Testis (tissue), 3 donors: Measurements from ENCODE around the gene ALDH1L1. TPM values are rescaled to one million over a fixed set of nuclear protein-coding genes. Genes with fewer than 3 reads are reported as not detected.
A peak's percentile ranks its signal among the peaks of the same experiment; 100 is the strongest.
"Not testable (repeated sequence)": the region's sequence is repeated elsewhere in the genome, so short reads cannot be mapped to it uniquely, and the experiment has no call there.

Experiments
- DNase-seq: peaks from one replicate; pipeline ENCODE4 v3.0.0-alpha.2; 2019
- H3K27ac ChIP-seq, 2 donors: fragments of 200-600 bp; sonication (generic); one replicate each; pipeline ENCODE4 v1.5.1; 2019
- H3K27me3 ChIP-seq: fragments of 200-600 bp; sonication (generic); one replicate; pipeline ENCODE4 v1.5.1; 2019
- H3K36me3 ChIP-seq: fragments of 200-600 bp; sonication (generic); one replicate; pipeline ENCODE4 v1.5.1; 2017; ENCODE audit warnings: low read depth; ENCODE audit errors: missing control alignments
- H3K4me1 ChIP-seq: fragments of 200-600 bp; sonication (generic); one replicate; pipeline ENCODE4 v1.5.1; 2019
- H3K4me3 ChIP-seq, 2 donors: fragments of 200-600 bp; sonication (generic); one replicate each; pipeline ENCODE4 v1.5.1; 2017 to 2019
- H3K9me3 ChIP-seq: fragments of 200-600 bp; sonication (generic); one replicate; pipeline ENCODE4 v1.5.1; 2017
- CTCF ChIP-seq, 3 experiments: fragments of 450-650 bp in 2 of 3; fragments of 200-600 bp in 1 of 3; sonication (generic) in 1 of 3; IDR thresholded peaks; one replicate each; pipeline ENCODE4 v1.5.1; 2016 to 2019; ENCODE audit warnings: antibody characterized with exemption in 3 of 3, mild to moderate bottlenecking in 2 of 3, moderate library complexity in 1 of 3
- POLR2A ChIP-seq: fragments of 450-650 bp; IDR thresholded peaks from one replicate; pipeline ENCODE4 v1.6.1; 2017; ENCODE audit warnings: antibody characterized with exemption, mild to moderate bottlenecking, moderate library complexity
- WGBS, 2 donors: methylation state at CpG; one replicate each; pipeline ENCODE4 v1.1.5; 2018; 5-methylcytosine and 5-hydroxymethylcytosine counted together
- intact Hi-C: fragments of 100-400 bp; cut with DNase I; formaldehyde crosslinking; loops from one replicate; pipeline ENCODE4 v1.15.1; 2023; ENCODE audit warnings: low total_unique reads
- polyA plus RNA-seq: library from polyadenylated mRNA; stranded (reverse); fragments of 350-450 nt; fragmentation: Illumina TruSeq; extraction: RNeasy Lipid Tissue Mini Kit (QIAGEN cat#74804); gene quantifications from one replicate; pipeline ENCODE4 v1.2.3, GENCODE V29; 2014; ENCODE audit warnings: low read depth, low replicate concordance; ENCODE audit not compliant: insufficient read depth
- total RNA-seq, 2 donors: library from RNA; depleted of rRNA; stranded (reverse); fragments of >200 nt; gene quantifications; one replicate each; pipeline ENCODE4 v1.2.3, GENCODE V29; 2016

The ALDH1L1 gene
- total and polyA plus RNA-seq, 3 donors from 2014 or later: 19.6 to 73.8 (median 67.5) TPM

GRCh38 chr3:126077754-126078153 lies 102.6 kb downstream of the ALDH1L1 start:
- Histone ChIP-seq H3K27me3 (no peaks in the 10 kb centered on the region), H3K9me3 (no peaks in the 10 kb centered on the region), H3K4me3 (no peak overlapping the region), H3K4me1 (peaks cover 21% of the 10 kb centered on the region), H3K36me3 (no peaks in the 10 kb centered on the region), H3K27ac (peak overlapping the region; percentile 16 to 41)
- no peak for DNase-seq
- TF ChIP-seq POLR2A: no peak
- TF ChIP-seq CTCF (IDR thresholded peaks at IDR 0.05): no peak
- WGBS, 2 donors: 92 to 95% methylated on average over 10 to 11 of the region's 11 CpGs
- intact Hi-C loops: no loop called here

- Histone ChIP-seq H3K27me3 (no peaks in the 10 kb centered on the region), H3K27ac (no peak overlapping the region), H3K4me1 (peaks cover 10% of the 10 kb centered on the region), H3K9me3 (no peaks in the 10 kb centered on the region), H3K36me3 (no peaks in the 10 kb centered on the region), H3K4me3 (no peak overlapping the region)
- no peak for DNase-seq
- no peak for TF ChIP-seq CTCF (IDR thresholded peaks at IDR 0.05)
- intact Hi-C loops: no loop called here
Observed at GRCh38 chr3:126076140-126076539, 104.2 kb downstream of the ALDH1L1 start.

- Histone ChIP-seq H3K4me3 (no peak overlapping the region), H3K36me3 (no peaks in the 10 kb centered on the region), H3K9me3 (no peaks in the 10 kb centered on the region), H3K27ac (peak overlapping the region in 1 of 2 donors; percentile 46), H3K27me3 (no peaks in the 10 kb centered on the region), H3K4me1 (peaks cover 16% of the 10 kb centered on the region)
- intact Hi-C loops: no loop called here
- WGBS, 2 donors: 63 to 68% methylated on average over 10 of the region's 10 CpGs
- DNase-seq: no peak
- TF ChIP-seq CTCF (IDR thresholded peaks at IDR 0.05) (no peak), POLR2A (no peak)
Observed at GRCh38 chr3:126070146-126070545, 110.2 kb downstream of the ALDH1L1 start.

- intact Hi-C loops: no loop called here
- WGBS, 2 donors: 95 to 97% methylated on average over 3 to 8 of the region's 8 CpGs
Observed at GRCh38 chr3:126067959-126068358, 112.4 kb downstream of the ALDH1L1 start.

GRCh38 chr3:126066676-126067075 lies 113.7 kb downstream of the ALDH1L1 start:
- H3K36me3 ChIP-seq, H3K27ac ChIP-seq, H3K27me3 ChIP-seq, H3K4me3 ChIP-seq, intact Hi-C loops, H3K9me3 ChIP-seq, DNase-seq: not testable (repeated sequence)
- 80 to 90% methylated on average over 6 of the region's 6 CpGs for WGBS, 2 donors
- peaks cover 16% of the 10 kb centered on the region for H3K4me1 ChIP-seq

More at GRCh38 chr3:126067959-126068358, 112.4 kb downstream of the ALDH1L1 start:
- no peak for TF ChIP-seq CTCF (IDR thresholded peaks at IDR 0.05)
- TF ChIP-seq POLR2A: no peak
- Histone ChIP-seq H3K27ac (no peak overlapping the region), H3K36me3 (no peaks in the 10 kb centered on the region), H3K27me3 (no peaks in the 10 kb centered on the region), H3K4me1 (peaks cover 16% of the 10 kb centered on the region), H3K9me3 (no peaks in the 10 kb centered on the region), H3K4me3 (no peak overlapping the region)
- no peak for DNase-seq
